Measurements from ENCODE around the gene CAMKK1.

The CAMKK1 gene

GRCh38 chr17:3812771-3813170, 80.1 kb downstream of the CAMKK1 start:
- FAIRE-seq (no peak), DNase-seq (ENCODE audit: insufficient read length, low spot score) (no peak)
- no peak for TF ChIP-seq PAX5 (IDR thresholded peaks at IDR 0.05; ENCODE audit: insufficient read depth, low read length, severe bottlenecking)
- no peak for TF ChIP-seq SPI1 (IDR thresholded peaks at IDR 0.05; ENCODE audit: low read depth, low read length)
- no peak for TF ChIP-seq TAF1 (IDR thresholded peaks at IDR 0.05; ENCODE audit: low read depth, low read length)
- no peak for TF ChIP-seq POU2F2 (IDR thresholded peaks at IDR 0.05; ENCODE audit: low read depth, low read length)
- no peak for TF ChIP-seq POLR2A (IDR thresholded peaks at IDR 0.05; ENCODE audit: low read depth, low read length)
- TF ChIP-seq POLR2AphosphoS5 (IDR thresholded peaks at IDR 0.05; ENCODE audit: low read depth, low read length), result no peak

DNA sequence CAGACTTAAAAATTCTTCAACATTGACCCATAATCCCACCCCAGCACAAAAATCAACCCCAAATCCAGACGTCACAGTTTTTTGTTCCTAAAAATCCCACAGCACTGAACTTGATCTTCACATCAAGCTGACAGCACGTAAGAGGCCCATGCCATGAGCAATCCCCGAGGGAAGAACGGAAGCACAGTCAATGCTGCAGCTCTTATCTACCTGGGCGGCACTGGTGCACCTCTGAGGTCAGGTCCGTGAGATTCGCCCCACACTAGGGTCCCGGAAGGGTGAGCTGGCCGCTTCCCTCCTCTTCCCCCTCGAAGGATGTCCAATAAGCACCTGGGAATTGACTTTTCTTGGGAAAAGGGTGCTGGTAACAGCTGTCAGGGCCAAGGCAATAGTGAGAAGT, 80.6 kb downstream of the CAMKK1 start:
- FAIRE-seq (no peak), DNase-seq (ENCODE audit: insufficient read length, low spot score) (no peak)
- TF ChIP-seq POLR2AphosphoS5 (IDR thresholded peaks at IDR 0.05; ENCODE audit: low read depth, low read length), result no peak
- TF ChIP-seq POU2F2 (IDR thresholded peaks at IDR 0.05; ENCODE audit: low read depth, low read length), result no peak
- TF ChIP-seq PAX5 (IDR thresholded peaks at IDR 0.05; ENCODE audit: insufficient read depth, low read length, severe bottlenecking), result no peak
- no peak for TF ChIP-seq TAF1 (IDR thresholded peaks at IDR 0.05; ENCODE audit: low read depth, low read length)
- TF ChIP-seq POLR2A (IDR thresholded peaks at IDR 0.05; ENCODE audit: low read depth, low read length), result no peak
- no peak for TF ChIP-seq SPI1 (IDR thresholded peaks at IDR 0.05; ENCODE audit: low read depth, low read length)

Measured in GM12891 (cell line).